GM12872 (cell line): ENCODE results near the gene ST8SIA2.

ENCODE experiments used
- CTCF ChIP-seq: IDR thresholded peaks from 3 replicates; pipeline ENCODE4 v1.5.1; 2011; ENCODE audit warnings: low read depth, mild to moderate bottlenecking, low read length, moderate library complexity; ENCODE audit not compliant: insufficient read depth

Gene ST8SIA2

GRCh38 chr15:92417716-92418115 lies 24.0 kb downstream of the ST8SIA2 start:
- no peak for TF ChIP-seq CTCF

GRCh38 chr15:92418864-92419263 lies 25.2 kb downstream of the ST8SIA2 start:
- no peak for TF ChIP-seq CTCF

GRCh38 chr15:92421976-92422375 lies 28.3 kb downstream of the ST8SIA2 start:
- no peak for TF ChIP-seq CTCF

GRCh38 chr15:92425578-92426225 lies 32.0 kb downstream of the ST8SIA2 start:
- no peak for TF ChIP-seq CTCF

GRCh38 chr15:92429378-92430068 lies 35.8 kb downstream of the ST8SIA2 start:
- no peak for TF ChIP-seq CTCF

GRCh38 chr15:92430069-92430440 lies 36.4 kb downstream of the ST8SIA2 start:
- no peak for TF ChIP-seq CTCF

GRCh38 chr15:92435145-92435544 lies 41.5 kb downstream of the ST8SIA2 start:
- TF ChIP-seq CTCF = no peak
